ENCODE data around the gene VMAC.

- TF ChIP-seq SUZ12 (IDR thresholded peaks at IDR 0.05; ENCODE audit: low read depth, low read length), result no peak
- TF ChIP-seq ZNF224 (CRISPR knock-in tag; IDR thresholded peaks at IDR 0.05), result no peak
- TF ChIP-seq HDAC6 (IDR thresholded peaks at IDR 0.05; ENCODE audit: low read depth, low read length), result no peak
- TF ChIP-seq ZEB1 (IDR thresholded peaks at IDR 0.05; ENCODE audit: insufficient replicate concordance, low read depth), result no peak
- no peak for TF ChIP-seq ZNF777 (CRISPR knock-in tag; IDR thresholded peaks at IDR 0.05)
- no peak for TF ChIP-seq EP300 (IDR thresholded peaks at IDR 0.05; ENCODE audit: low read depth in 2 of 2, low read length in 2 of 2)
- TF ChIP-seq EP300 (CRISPR knock-in tag; IDR thresholded peaks at IDR 0.05; ENCODE audit: borderline replicate concordance), result no peak
- TF ChIP-seq MAF1 (CRISPR knock-in tag; IDR thresholded peaks at IDR 0.05; ENCODE audit: borderline replicate concordance), result no peak
- no peak for TF ChIP-seq ZSCAN29 (CRISPR knock-in tag; conservative IDR thresholded peaks at IDR 0.05)
Observed at GRCh38 chr19:5936292-5936592, 31.6 kb downstream of the VMAC start.
